GM12878 (cell line): ENCODE data around the gene COG4. TPM values are rescaled to one million over a fixed set of nuclear protein-coding genes. Genes with fewer than 3 reads are reported as not detected.

Experiments
- CEBPB ChIP-seq, 2 experiments: fragments of 150-350 bp in 1 of 2; IDR thresholded peaks; 2 replicates each; pipeline ENCODE4 v1.6.1; 2012 to 2014; ENCODE audit warnings: low read depth in 2 of 2, low read length in 2 of 2, borderline replicate concordance in 1 of 2, inconsistent platforms in 1 of 2
- CHD1 ChIP-seq: IDR thresholded peaks from 2 replicates; pipeline ENCODE4 v1.6.1; 2012; ENCODE audit warnings: low read depth, low read length, improper control_type of control experiment
- CHD4 ChIP-seq: fragments of 200-600 bp; sonication (generic); IDR thresholded peaks from 2 replicates; pipeline ENCODE4 v1.6.1; 2016; ENCODE audit warnings: mild to moderate bottlenecking
- ESRRA ChIP-seq: IDR thresholded peaks from 2 replicates; pipeline ENCODE4 v1.6.1; 2012; ENCODE audit warnings: mild to moderate bottlenecking, low read length, improper control_type of control experiment
- EZH2 ChIP-seq: IDR thresholded peaks from 2 replicates; pipeline ENCODE4 v1.6.1; 2012; ENCODE audit warnings: low read depth, mild to moderate bottlenecking, control low read depth, inconsistent platforms, low read length, borderline replicate concordance; ENCODE audit not compliant: control insufficient read depth
- POLR2AphosphoS2 ChIP-seq: IDR thresholded peaks from 2 replicates; pipeline ENCODE4 v1.6.1; 2011; ENCODE audit warnings: low read depth, mild to moderate bottlenecking, low read length, improper control_type of control experiment, moderate library complexity
- SRF ChIP-seq, 2 experiments: IDR thresholded peaks; 2 replicates each; pipeline ENCODE4 v1.6.1; 2011; ENCODE audit warnings: low read depth in 2 of 2, low read length in 2 of 2, mild to moderate bottlenecking in 1 of 2, moderate library complexity in 1 of 2
- polyA plus RNA-seq, 11 experiments: library from polyadenylated mRNA; depleted of rRNA in 4 of 11; unstranded in 6 of 11; stranded (reverse) in 5 of 11; fragments of >200 nt; fragmentation: Nextera tagmentation in 4 of 11; fragmentation: Illumina TruSeq in 1 of 11; extraction: Ambion mirVana in 4 of 11; extraction: Trizol in 1 of 11; gene quantifications; 1 replicate in 1 of 11; 2 replicates in 10 of 11; pipeline versions ENCODE4 v1.2.1 to v1.2.3, GENCODE V29; 2011 to 2016; ENCODE audit warnings: inconsistent platforms in 2 of 11, missing spikeins in 2 of 11, low read depth in 1 of 11
- total RNA-seq, 4 experiments: library from RNA; depleted of rRNA in 3 of 4; stranded (reverse); fragments of >200 nt in 3 of 4; fragmentation: Illumina TruSeq in 1 of 4; extraction: Trizol in 1 of 4; gene quantifications; 2 replicates each; pipeline versions ENCODE4 v1.2.1 to v1.2.3, GENCODE V29; 2013 to 2021
- TF ChIP-seq, protein P1 (sequence below): IDR thresholded peaks from 2 replicates; pipeline ENCODE4 v1.6.1; 2012; ENCODE audit warnings: mild to moderate bottlenecking, low read depth, low read length
- TF ChIP-seq, protein P2 (sequence below): fragments of 450-650 bp; IDR thresholded peaks from 2 replicates; pipeline ENCODE4 v1.6.1; 2017; ENCODE audit warnings: mild to moderate bottlenecking

The COG4 gene
- total and polyA plus RNA-seq, 10 of the 15 experiments (the other 5 are each of a cell fraction or from before 2014, with no cell fraction given) = 7.0 to 57.7 (median 33.0) TPM

DNA sequence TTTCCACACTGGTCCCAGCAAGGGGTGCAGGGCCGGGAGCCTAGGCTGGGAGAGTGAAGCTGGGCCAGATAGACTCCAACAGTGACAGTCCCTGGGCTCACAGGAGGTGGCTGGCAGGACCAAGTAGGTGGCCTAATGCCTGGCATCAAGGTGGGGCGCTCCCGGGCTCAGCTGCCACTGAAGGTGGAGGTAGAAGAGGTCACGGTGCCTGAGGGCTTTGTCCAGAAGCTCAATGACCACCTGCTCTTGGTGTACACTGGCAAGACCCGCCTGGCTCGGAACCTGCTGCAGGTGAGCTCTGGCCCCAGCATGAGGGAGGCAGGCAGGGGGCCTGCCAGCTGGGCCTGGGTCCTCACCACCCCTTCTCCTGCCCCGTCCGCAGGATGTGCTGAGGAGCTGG lies 45.2 kb downstream of the COG4 start (continued):
- TF ChIP-seq, protein P1, sequence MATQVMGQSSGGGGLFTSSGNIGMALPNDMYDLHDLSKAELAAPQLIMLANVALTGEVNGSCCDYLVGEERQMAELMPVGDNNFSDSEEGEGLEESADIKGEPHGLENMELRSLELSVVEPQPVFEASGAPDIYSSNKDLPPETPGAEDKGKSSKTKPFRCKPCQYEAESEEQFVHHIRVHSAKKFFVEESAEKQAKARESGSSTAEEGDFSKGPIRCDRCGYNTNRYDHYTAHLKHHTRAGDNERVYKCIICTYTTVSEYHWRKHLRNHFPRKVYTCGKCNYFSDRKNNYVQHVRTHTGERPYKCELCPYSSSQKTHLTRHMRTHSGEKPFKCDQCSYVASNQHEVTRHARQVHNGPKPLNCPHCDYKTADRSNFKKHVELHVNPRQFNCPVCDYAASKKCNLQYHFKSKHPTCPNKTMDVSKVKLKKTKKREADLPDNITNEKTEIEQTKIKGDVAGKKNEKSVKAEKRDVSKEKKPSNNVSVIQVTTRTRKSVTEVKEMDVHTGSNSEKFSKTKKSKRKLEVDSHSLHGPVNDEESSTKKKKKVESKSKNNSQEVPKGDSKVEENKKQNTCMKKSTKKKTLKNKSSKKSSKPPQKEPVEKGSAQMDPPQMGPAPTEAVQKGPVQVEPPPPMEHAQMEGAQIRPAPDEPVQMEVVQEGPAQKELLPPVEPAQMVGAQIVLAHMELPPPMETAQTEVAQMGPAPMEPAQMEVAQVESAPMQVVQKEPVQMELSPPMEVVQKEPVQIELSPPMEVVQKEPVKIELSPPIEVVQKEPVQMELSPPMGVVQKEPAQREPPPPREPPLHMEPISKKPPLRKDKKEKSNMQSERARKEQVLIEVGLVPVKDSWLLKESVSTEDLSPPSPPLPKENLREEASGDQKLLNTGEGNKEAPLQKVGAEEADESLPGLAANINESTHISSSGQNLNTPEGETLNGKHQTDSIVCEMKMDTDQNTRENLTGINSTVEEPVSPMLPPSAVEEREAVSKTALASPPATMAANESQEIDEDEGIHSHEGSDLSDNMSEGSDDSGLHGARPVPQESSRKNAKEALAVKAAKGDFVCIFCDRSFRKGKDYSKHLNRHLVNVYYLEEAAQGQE = no peak
- no peak for TF ChIP-seq CEBPB (IDR thresholded peaks at IDR 0.05; ENCODE audit: borderline replicate concordance in 1 of 2, low read depth in 2 of 2, low read length in 2 of 2)
- no peak for TF ChIP-seq ESRRA
- TF ChIP-seq, protein P2, sequence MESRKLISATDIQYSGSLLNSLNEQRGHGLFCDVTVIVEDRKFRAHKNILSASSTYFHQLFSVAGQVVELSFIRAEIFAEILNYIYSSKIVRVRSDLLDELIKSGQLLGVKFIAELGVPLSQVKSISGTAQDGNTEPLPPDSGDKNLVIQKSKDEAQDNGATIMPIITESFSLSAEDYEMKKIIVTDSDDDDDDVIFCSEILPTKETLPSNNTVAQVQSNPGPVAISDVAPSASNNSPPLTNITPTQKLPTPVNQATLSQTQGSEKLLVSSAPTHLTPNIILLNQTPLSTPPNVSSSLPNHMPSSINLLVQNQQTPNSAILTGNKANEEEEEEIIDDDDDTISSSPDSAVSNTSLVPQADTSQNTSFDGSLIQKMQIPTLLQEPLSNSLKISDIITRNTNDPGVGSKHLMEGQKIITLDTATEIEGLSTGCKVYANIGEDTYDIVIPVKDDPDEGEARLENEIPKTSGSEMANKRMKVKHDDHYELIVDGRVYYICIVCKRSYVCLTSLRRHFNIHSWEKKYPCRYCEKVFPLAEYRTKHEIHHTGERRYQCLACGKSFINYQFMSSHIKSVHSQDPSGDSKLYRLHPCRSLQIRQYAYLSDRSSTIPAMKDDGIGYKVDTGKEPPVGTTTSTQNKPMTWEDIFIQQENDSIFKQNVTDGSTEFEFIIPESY = no peak
- no peak for TF ChIP-seq CHD4
- no peak for TF ChIP-seq EZH2
- no peak for TF ChIP-seq POLR2AphosphoS2
- TF ChIP-seq CHD1 = no peak
- no peak for TF ChIP-seq SRF (IDR thresholded peaks at IDR 0.05; ENCODE audit: low read depth in 2 of 2, low read length in 2 of 2)
